H1 (cell line): ENCODE data around the gene TADA2B. TPM values are rescaled to one million over a fixed set of nuclear protein-coding genes. Genes with fewer than 3 reads are reported as not detected.

Experiments used
- ASH2L ChIP-seq: fragments of 200-600, 300-600 bp; sonication (generic); IDR thresholded peaks from one replicate; pipeline ENCODE4 v1.7.1; 2017; ENCODE audit warnings: low read length
- BRCA1 ChIP-seq: IDR thresholded peaks from 2 replicates; pipeline ENCODE4 v1.6.1; 2012; ENCODE audit warnings: low read depth, low read length, improper control_type of control experiment
- EP300 ChIP-seq, 2 experiments: IDR thresholded peaks; 1 replicate in 1 of 2; 2 replicates in 1 of 2; pipeline ENCODE4 v1.6.1; 2011 to 2012; ENCODE audit warnings: low read depth in 2 of 2, low read length in 2 of 2, mild to moderate bottlenecking in 2 of 2, borderline replicate concordance in 1 of 2, inconsistent platforms in 1 of 2, moderate library complexity in 1 of 2
- GABPA ChIP-seq: IDR thresholded peaks from 2 replicates; pipeline ENCODE4 v1.6.1; 2011; ENCODE audit warnings: mild to moderate bottlenecking, low read length, moderate library complexity, borderline replicate concordance; ENCODE audit not compliant: insufficient read depth
- HDAC2 ChIP-seq, 2 experiments: fragments of 300-600 bp in 1 of 2; sonication (generic) in 1 of 2; IDR thresholded peaks; 2 replicates each; pipeline ENCODE4 v1.6.1; 2011 to 2012; ENCODE audit warnings: low read depth in 2 of 2, low read length in 2 of 2, mild to moderate bottlenecking in 2 of 2, moderate library complexity in 2 of 2, borderline replicate concordance in 1 of 2, inconsistent platforms in 1 of 2
- JUND ChIP-seq: IDR thresholded peaks from 2 replicates; pipeline ENCODE4 v1.6.1; 2011; ENCODE audit warnings: mild to moderate bottlenecking, improper control_type of control experiment, low read length
- PHF8 ChIP-seq: fragments of 200-600 bp; sonication (generic); conservative IDR thresholded peaks from 2 replicates; pipeline ENCODE4 v1.7.1; 2012; ENCODE audit warnings: low read depth, mild to moderate bottlenecking, inconsistent platforms, low read length, moderate library complexity
- POLR2AphosphoS5 ChIP-seq: IDR thresholded peaks from 2 replicates; pipeline ENCODE4 v1.6.1; 2011; ENCODE audit warnings: low read depth, low read length
- RAD21 ChIP-seq, 2 experiments: IDR thresholded peaks in 1 of 2; conservative IDR thresholded peaks in 1 of 2; 2 replicates each; pipeline ENCODE4 v1.6.1; 2011; ENCODE audit warnings: low read depth in 2 of 2, low read length in 2 of 2, improper control_type of control experiment in 1 of 2, inconsistent platforms in 1 of 2, mild to moderate bottlenecking in 1 of 2, moderate library complexity in 1 of 2
- RBBP5 ChIP-seq: IDR thresholded peaks from 2 replicates; pipeline ENCODE4 v1.7.1; 2012; ENCODE audit warnings: low read depth, mild to moderate bottlenecking, inconsistent platforms, low read length, moderate library complexity, borderline replicate concordance
- SAP30 ChIP-seq: fragments of 300-600 bp; sonication (generic); IDR thresholded peaks from 2 replicates; pipeline ENCODE4 v1.7.1; 2012; ENCODE audit warnings: low read length, moderate library complexity, mild to moderate bottlenecking, inconsistent platforms; ENCODE audit not compliant: insufficient read depth, insufficient replicate concordance
- SIN3A ChIP-seq, 2 experiments: IDR thresholded peaks in 1 of 2; conservative IDR thresholded peaks in 1 of 2; 2 replicates each; pipeline ENCODE4 v1.6.1; 2011 to 2012; ENCODE audit warnings: low read length in 2 of 2, improper control_type of control experiment in 1 of 2, low read depth in 1 of 2, mild to moderate bottlenecking in 1 of 2
- SRF ChIP-seq: IDR thresholded peaks from 2 replicates; pipeline ENCODE4 v1.6.1; 2011; ENCODE audit warnings: mild to moderate bottlenecking, low read depth, low read length, moderate library complexity
- TAF1 ChIP-seq: IDR thresholded peaks from 2 replicates; pipeline ENCODE4 v1.6.1; 2011; ENCODE audit warnings: mild to moderate bottlenecking, low read depth, low read length
- TCF12 ChIP-seq: IDR thresholded peaks from 2 replicates; pipeline ENCODE4 v1.6.1; 2011; ENCODE audit warnings: low read depth, mild to moderate bottlenecking, low read length
- YY1 ChIP-seq: IDR thresholded peaks from 2 replicates; pipeline ENCODE4 v1.6.1; 2011; ENCODE audit warnings: low read depth, mild to moderate bottlenecking, low read length
- polyA plus RNA-seq, 7 experiments: library from polyadenylated mRNA; depleted of rRNA in 3 of 7; stranded (reverse) in 5 of 7; unstranded in 2 of 7; fragments of >200 nt in 5 of 7; fragments of 200-250 nt in 2 of 7; gene quantifications; 1 replicate in 5 of 7; 2 replicates in 1 of 7; 4 replicates in 1 of 7; pipeline versions ENCODE4 v1.2.1 to v1.2.3, GENCODE V29; 2011 to 2013; ENCODE audit warnings: missing spikeins in 2 of 7, mixed read lengths in 2 of 7
- total RNA-seq: library from RNA; stranded (reverse); fragmentation: NEBNext Ultra II Directional; extraction: Animal tissue kit (Norgen Biotek cat#: 25700); gene quantifications from 2 replicates; pipeline ENCODE4 v1.2.1, GENCODE V29; 2021

TADA2B gene
- total and polyA plus RNA-seq, 2 of the 8 experiments (the other 6 are each of a cell fraction or from before 2014, with no cell fraction given): 5.7 to 12.1 TPM

DNA sequence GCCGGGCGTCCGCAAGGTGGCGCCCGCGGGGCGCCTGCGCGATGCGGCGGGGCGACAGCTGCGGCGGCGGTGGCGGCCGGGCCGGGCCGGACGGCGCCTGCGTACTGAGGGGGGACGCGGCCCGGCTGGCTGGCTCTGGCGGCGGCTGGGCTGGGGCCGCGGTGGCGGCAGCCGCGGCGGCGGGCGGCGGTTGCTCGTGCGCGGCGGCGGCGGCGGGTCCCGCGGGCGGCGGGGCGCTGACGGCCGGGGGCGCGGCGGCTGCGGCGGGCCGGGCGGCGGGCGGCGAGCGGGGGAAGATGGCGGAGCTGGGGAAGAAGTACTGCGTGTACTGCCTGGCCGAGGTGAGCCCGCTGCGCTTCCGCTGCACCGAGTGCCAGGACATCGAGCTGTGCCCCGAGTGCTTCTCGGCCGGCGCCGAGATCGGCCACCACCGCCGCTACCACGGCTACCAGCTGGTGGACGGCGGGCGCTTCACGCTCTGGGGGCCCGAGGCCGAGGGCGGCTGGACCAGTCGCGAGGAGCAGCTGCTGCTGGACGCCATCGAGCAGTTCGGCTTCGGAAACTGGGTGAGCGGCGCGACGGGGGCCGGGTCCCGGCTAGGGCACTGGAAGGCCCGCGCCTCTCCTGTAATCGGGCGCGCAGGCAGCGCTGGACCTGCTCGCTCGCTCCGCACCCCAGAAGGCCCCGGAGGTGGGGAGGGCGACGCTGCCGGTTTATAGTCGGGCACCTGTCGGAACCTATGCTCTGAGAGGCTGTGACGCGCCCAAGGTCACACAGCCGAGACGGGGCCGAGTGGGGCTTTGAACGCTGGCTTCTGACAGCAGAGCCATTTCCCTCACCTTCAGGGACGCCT, at the start of gene TADA2B (continued):
- peak in 1 of 2 experiments; percentile 53; a peak in 1 of 4 replicates for TF ChIP-seq SIN3A (conservative IDR thresholded peaks at IDR 0.05 in 1 of 2, IDR thresholded peaks at IDR 0.05 in 1 of 2; ENCODE audit: low read depth in 1 of 2, low read length in 2 of 2)
- TF ChIP-seq YY1: peak; percentile 75; the same call in 1 of the 2 replicates
- no peak for TF ChIP-seq BRCA1
- TF ChIP-seq EP300 (IDR thresholded peaks at IDR 0.05; ENCODE audit: borderline replicate concordance in 1 of 2, low read depth in 2 of 2, low read length in 2 of 2): no peak
- peak; percentile 22; the same call in 1 of the 2 replicates for TF ChIP-seq POLR2AphosphoS5
- no peak for TF ChIP-seq SAP30
- TF ChIP-seq GABPA: no peak
- no peak for TF ChIP-seq TCF12
- TF ChIP-seq HDAC2 (IDR thresholded peaks at IDR 0.05; ENCODE audit: borderline replicate concordance in 1 of 2, low read depth in 2 of 2, low read length in 2 of 2): 0 out of 4 replicates have a peak, but pooled peaks of 1 of the 2 experiments have one; percentile 65
- TF ChIP-seq PHF8: 0 out of 2 replicates have a peak, but pooled peaks have one; percentile 34
- TF ChIP-seq RAD21 (IDR thresholded peaks at IDR 0.05 in 1 of 2, conservative IDR thresholded peaks at IDR 0.05 in 1 of 2; ENCODE audit: low read depth in 2 of 2, low read length in 2 of 2): no peak
- peak; percentile 61 for TF ChIP-seq TAF1
- TF ChIP-seq RBBP5: peak; percentile 70; the same call in 1 of the 2 replicates
- no peak for TF ChIP-seq JUND
- peak; percentile 49 for TF ChIP-seq ASH2L
- no peak for TF ChIP-seq SRF
